Neural crest cell (in vitro differentiated cells): ENCODE data around the gene HLA-F. TPM values are rescaled to one million over a fixed set of nuclear protein-coding genes. Genes with fewer than 3 reads are reported as not detected.

Experiments
- DNase-seq: peaks from one replicate; pipeline ENCODE4 v3.0.0; 2021; ENCODE audit warnings: low read depth, mixed read lengths, low spot score
- H3K27ac Mint-ChIP-seq: one replicate; pipeline ENCODE4 v1.8.0; 2021; ENCODE audit warnings: mild to moderate bottlenecking, mixed read lengths; ENCODE audit not compliant: unreplicated experiment
- H3K27me3 Mint-ChIP-seq: 2 replicates; pipeline ENCODE4 v1.8.0; 2021; ENCODE audit warnings: low read depth, mild to moderate bottlenecking, mixed read lengths
- H3K36me3 Mint-ChIP-seq: 2 replicates; pipeline ENCODE4 v1.8.0; 2021; ENCODE audit warnings: low read depth, mild to moderate bottlenecking, mixed read lengths
- H3K4me1 Mint-ChIP-seq: 2 replicates; pipeline ENCODE4 v1.8.0; 2021; ENCODE audit warnings: mixed read lengths
- H3K4me3 Mint-ChIP-seq: one replicate; pipeline ENCODE4 v1.8.0; 2021; ENCODE audit warnings: mild to moderate bottlenecking, mixed read lengths
- H3K9me3 Mint-ChIP-seq: 2 replicates; pipeline ENCODE4 v1.8.0; 2021; ENCODE audit warnings: mixed read lengths
- total RNA-seq: library from RNA; stranded (reverse); gene quantifications from 2 replicates; pipeline ENCODE4 v1.2.1, GENCODE V29; 2021
- TF ChIP-seq, protein P1 (sequence below): fragments of 200-600 bp; sonication (generic); conservative IDR thresholded peaks from 2 replicates; pipeline ENCODE4 v1.5.0; 2021; ENCODE audit warnings: antibody characterized with exemption, mild to moderate bottlenecking

HLA-F gene
- total RNA-seq, 1 donor from 2014 or later: 0.98 TPM

DNA sequence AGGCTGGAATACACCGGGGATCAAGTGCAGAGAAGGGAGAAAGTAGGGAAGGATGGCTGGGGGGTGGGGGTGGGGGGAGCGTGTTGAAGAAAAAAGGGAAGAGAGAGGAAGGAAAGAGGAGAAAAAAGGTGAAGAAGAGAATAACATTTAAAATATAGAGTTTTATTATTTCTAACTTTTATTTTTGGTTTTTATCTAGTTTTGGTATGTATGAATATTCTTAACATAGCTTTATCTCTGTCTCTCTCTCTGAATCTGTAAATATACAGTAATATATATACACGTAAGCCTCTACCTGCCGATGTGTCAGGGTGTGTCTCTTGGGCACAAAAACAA is 30.0 kb downstream of the HLA-F start:
- Mint-ChIP-seq H3K27ac (no peak overlapping the region), H3K36me3 (no peaks in the 10 kb centered on the region), H3K9me3 (no peaks in the 10 kb centered on the region), H3K4me1 (peaks cover 34% of the 10 kb centered on the region), H3K4me3 (peak overlapping the region; percentile 98), H3K27me3 (peaks cover 43% of the 10 kb centered on the region)
- DNase-seq: no peak
- TF ChIP-seq, protein P1, sequence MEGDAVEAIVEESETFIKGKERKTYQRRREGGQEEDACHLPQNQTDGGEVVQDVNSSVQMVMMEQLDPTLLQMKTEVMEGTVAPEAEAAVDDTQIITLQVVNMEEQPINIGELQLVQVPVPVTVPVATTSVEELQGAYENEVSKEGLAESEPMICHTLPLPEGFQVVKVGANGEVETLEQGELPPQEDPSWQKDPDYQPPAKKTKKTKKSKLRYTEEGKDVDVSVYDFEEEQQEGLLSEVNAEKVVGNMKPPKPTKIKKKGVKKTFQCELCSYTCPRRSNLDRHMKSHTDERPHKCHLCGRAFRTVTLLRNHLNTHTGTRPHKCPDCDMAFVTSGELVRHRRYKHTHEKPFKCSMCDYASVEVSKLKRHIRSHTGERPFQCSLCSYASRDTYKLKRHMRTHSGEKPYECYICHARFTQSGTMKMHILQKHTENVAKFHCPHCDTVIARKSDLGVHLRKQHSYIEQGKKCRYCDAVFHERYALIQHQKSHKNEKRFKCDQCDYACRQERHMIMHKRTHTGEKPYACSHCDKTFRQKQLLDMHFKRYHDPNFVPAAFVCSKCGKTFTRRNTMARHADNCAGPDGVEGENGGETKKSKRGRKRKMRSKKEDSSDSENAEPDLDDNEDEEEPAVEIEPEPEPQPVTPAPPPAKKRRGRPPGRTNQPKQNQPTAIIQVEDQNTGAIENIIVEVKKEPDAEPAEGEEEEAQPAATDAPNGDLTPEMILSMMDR: no peak

GRCh38 chr6:29755295-29755871 is 32.1 kb downstream of the HLA-F start:
- no peak for DNase-seq
- peaks cover 22% of the 10 kb centered on the region for H3K27me3 Mint-ChIP-seq
- H3K36me3 Mint-ChIP-seq: no peaks in the 10 kb centered on the region
- TF ChIP-seq, protein P1: no peak
- no peak overlapping the region for H3K27ac Mint-ChIP-seq
- peaks cover 40% of the 10 kb centered on the region for H3K4me1 Mint-ChIP-seq
- no peaks in the 10 kb centered on the region for H3K9me3 Mint-ChIP-seq
- H3K4me3 Mint-ChIP-seq: no peak overlapping the region

DNA sequence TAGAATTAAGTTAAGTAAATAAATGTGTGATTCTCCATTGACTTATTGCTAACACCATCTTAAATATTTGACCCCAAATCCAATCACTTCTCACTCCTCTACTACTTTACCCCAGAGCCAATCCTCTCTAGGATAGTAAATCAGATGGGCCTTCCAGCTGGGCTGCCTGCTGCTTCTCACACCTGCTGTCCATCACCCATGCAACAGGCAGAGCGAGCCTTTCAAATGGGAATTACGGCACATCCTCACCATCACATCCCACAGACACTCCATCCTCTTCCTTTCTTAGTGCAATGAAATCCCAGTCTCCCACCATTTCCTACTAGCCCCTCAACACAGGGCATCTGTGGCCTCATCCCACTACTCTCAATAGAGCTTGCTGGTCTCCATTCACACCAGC is 34.0 kb downstream of the HLA-F start:
- Mint-ChIP-seq H3K4me3 (no peak overlapping the region), H3K36me3 (no peaks in the 10 kb centered on the region), H3K27me3 (peaks cover 6% of the 10 kb centered on the region), H3K9me3 (no peaks in the 10 kb centered on the region), H3K4me1 (peaks cover 41% of the 10 kb centered on the region), H3K27ac (peak overlapping the region; percentile 60)
- no peak for DNase-seq
- TF ChIP-seq, protein P1: no peak

- TF ChIP-seq, protein P1: no peak
- Mint-ChIP-seq H3K36me3 (no peaks in the 10 kb centered on the region), H3K27ac (peak overlapping the region; percentile 60), H3K9me3 (no peaks in the 10 kb centered on the region), H3K27me3 (peaks cover 4% of the 10 kb centered on the region), H3K4me3 (no peak overlapping the region), H3K4me1 (peaks cover 39% of the 10 kb centered on the region)
- no peak for DNase-seq
Measured at GRCh38 chr6:29757701-29758293, 34.6 kb downstream of the HLA-F start.

DNA sequence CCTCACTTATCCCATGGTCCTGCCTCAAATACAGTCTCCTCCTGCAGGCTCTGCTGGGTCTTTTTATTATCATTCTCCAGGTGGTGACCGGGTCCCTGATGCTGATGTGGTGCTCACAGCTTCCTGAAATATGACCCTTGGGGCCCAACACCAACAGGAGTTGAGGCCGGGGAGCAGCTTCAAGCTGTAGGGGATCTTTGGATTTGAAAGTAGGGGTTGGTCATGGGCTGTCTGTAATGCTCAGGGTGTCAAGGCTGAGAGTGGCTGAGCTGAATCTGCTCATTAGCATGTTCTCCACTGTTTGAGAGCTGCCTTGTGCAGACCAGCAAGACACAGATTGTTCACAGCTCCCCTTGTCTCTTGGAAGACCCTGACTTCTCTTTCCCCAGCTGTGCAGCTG is 35.5 kb downstream of the HLA-F start:
- H3K9me3 Mint-ChIP-seq: no peaks in the 10 kb centered on the region
- TF ChIP-seq, protein P1: no peak
- no peak for DNase-seq
- H3K36me3 Mint-ChIP-seq: no peaks in the 10 kb centered on the region
- peaks cover 3% of the 10 kb centered on the region for H3K27me3 Mint-ChIP-seq
- H3K4me1 Mint-ChIP-seq: peaks cover 35% of the 10 kb centered on the region
- H3K4me3 Mint-ChIP-seq: no peak overlapping the region
- no peak overlapping the region for H3K27ac Mint-ChIP-seq
